GM06990 (cell line): Measurements from ENCODE around the gene CKM.

ENCODE experiments used
- DNase-seq: peaks from one replicate; pipeline ENCODE4 v3.0.0-alpha.2; 2011; ENCODE audit not compliant: insufficient read length; ENCODE audit errors: extremely low read depth
- H3K27me3 ChIP-seq: replicated peaks from 2 replicates; pipeline ENCODE4 v1.6.0; 2011; ENCODE audit warnings: low read length; ENCODE audit not compliant: control insufficient read depth, insufficient read depth
- H3K36me3 ChIP-seq: 2 replicates; pipeline ENCODE4 v1.5.1; 2011; ENCODE audit warnings: low read length; ENCODE audit not compliant: control insufficient read depth, insufficient read depth
- H3K4me3 ChIP-seq: replicated peaks from 2 replicates; pipeline ENCODE4 v1.5.1; 2011; ENCODE audit warnings: low read depth, mild to moderate bottlenecking, control low read depth, low read length
- CTCF ChIP-seq: IDR thresholded peaks from 2 replicates; pipeline ENCODE4 v1.5.1; 2011; ENCODE audit warnings: low read length, control low read depth, mild to moderate bottlenecking, inconsistent platforms; ENCODE audit not compliant: insufficient read depth, poor library complexity, severe bottlenecking

The CKM gene

GRCh38 chr19:45256836-45257235 is 65.8 kb downstream of the CKM start:
- Histone ChIP-seq H3K27me3 (no peaks in the 10 kb centered on the region), H3K36me3 (no peaks in the 10 kb centered on the region; the same call in 1 of the 2 replicates), H3K4me3 (no peak overlapping the region)
- no peak for DNase-seq
- TF ChIP-seq CTCF, result no peak
